ENCODE data around the gene SNAP91.
"Not testable (repeated sequence)": the region's sequence is repeated elsewhere in the genome, so short reads cannot be mapped to it uniquely, and the experiment has no call there.

The SNAP91 gene

GRCh38 chr6:83629908-83630307 is 79.0 kb downstream of the SNAP91 start:
- DNase-seq = not testable (repeated sequence)

DNA sequence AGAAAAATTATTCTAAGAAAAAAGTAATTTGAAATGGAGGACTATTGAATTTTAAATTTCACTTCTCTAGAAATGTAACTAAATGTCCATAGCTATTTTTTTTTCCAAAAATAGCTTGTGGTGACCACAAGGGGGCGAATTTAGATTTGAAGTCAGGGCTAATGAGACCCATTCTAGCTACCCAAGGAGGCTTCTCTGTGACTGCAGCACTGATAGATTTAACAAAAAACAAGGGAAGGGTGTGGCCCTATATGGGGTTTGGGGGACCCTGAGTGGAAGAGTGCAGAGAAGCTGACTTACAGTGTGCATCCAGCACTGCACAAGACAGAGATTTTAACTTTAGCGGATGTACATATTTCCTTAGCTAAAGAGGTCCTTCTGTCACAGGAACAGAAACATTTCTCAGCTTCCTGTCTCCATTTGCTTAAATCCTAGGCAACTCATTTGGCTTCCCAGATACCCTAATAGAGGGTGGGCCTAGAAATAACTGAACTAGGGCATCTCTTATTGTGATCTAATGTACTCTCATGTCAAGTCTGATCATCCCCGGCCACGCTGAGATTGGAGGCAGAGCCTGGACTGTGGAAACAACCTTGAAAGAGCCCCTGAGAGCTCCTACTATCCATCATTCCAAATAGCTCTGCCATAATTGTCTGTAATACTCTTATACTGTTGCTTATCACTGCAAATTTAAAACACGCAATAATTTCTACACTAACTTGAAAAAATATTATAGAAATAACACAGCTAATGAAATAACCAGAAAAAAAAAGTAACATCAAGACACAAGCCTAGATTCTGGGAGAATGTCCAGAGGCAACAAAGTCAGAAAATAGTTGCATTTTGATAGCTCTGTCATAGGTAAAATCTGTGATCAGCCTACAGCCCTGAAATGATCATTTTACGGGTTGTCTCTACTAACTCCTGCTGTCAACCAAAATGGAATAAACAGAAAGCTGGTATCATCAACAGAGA is 93.6 kb downstream of the SNAP91 start:
- peak; percentile 27 for DNase-seq

- no peak for DNase-seq
Measured at GRCh38 chr6:83613378-83613777, 95.5 kb downstream of the SNAP91 start.

DNA sequence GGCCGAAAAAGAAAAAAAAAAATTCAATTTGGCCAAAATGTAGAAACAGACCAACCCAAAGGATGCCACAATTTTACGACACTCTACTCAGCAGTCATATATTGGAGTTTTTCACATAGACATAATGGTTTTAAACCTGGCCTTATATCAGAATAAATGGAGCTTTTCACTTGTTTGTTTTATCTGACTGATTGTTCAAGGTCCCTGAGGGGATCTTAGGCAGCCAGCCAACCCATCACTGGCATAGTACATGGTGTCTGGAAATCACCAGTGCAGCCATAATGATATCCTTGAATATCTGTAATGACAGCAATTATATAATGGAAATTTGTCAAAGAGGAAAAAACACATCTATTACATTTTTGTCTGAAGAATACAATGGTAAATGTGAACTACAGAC is 99.7 kb downstream of the SNAP91 start:
- DNase-seq = no peak

- DNase-seq = no peak
Measured at GRCh38 chr6:83605517-83605916, 103.4 kb downstream of the SNAP91 start.

GRCh38 chr6:83603551-83603950 is 105.3 kb downstream of the SNAP91 start:
- DNase-seq = no peak

DNA sequence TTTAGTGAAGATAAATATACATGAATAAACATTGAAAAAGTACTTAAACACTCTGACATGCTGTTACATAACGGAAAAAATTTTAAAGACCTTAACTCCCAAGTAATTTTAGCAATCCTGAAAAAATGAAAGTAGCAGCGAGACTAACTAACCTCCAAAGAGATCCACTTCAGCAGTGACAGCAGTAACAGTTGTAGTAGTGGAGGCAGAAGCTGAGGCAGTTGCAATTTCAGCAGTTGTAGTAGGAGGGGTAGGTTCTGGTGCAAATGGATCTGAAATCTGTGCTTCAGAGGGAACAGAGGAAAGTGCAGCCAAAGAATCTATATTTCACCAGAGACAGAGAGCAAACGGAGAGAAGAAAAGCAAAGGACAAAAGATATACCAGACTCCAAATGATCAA is 107.8 kb downstream of the SNAP91 start:
- DNase-seq = no peak

DNA sequence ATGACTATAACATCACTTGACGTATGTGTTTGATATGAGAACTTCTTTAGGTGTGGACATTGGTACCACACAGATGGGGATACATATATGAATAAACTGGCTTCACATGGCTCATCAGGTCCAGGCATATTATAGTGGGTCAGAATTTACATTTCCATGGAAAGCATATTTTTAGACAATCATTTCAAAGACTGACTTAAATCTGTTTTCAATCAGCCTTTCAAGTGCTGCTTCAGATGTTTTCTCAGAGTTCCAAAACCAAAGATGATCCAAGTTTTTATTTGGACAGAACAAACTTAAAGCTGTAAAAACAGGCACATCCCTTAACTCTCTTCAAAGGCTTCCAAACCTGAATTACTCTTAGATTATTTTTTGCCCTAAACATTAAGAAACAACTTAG is 108.4 kb downstream of the SNAP91 start:
- no peak for DNase-seq

GRCh38 chr6:83597511-83597910 is 111.4 kb downstream of the SNAP91 start:
- DNase-seq = no peak

DNA sequence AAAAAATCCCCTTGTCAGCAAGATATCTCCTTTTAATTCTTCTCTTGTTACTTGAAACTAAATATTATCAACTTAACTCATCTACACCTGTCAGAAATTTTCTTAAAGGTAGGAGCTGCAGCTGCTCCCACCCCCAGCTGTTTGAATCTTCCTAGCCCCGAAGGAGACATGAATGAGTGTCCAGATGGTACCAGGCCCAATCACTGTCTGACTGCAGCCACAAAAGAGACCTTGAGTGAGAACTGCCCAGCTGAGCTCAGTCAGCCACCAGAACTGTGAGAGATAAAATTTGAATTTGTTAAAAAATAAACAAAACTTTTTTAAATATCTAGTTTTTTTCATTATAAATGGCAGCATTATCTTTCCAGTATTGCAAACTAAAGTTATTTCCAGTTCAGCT is 111.8 kb downstream of the SNAP91 start:
- DNase-seq = no peak

- no peak for DNase-seq
Measured at GRCh38 chr6:83594941-83595340, 114.0 kb downstream of the SNAP91 start.

GRCh38 chr6:83593395-83593785 is 115.5 kb downstream of the SNAP91 start:
- DNase-seq = no peak

DNA sequence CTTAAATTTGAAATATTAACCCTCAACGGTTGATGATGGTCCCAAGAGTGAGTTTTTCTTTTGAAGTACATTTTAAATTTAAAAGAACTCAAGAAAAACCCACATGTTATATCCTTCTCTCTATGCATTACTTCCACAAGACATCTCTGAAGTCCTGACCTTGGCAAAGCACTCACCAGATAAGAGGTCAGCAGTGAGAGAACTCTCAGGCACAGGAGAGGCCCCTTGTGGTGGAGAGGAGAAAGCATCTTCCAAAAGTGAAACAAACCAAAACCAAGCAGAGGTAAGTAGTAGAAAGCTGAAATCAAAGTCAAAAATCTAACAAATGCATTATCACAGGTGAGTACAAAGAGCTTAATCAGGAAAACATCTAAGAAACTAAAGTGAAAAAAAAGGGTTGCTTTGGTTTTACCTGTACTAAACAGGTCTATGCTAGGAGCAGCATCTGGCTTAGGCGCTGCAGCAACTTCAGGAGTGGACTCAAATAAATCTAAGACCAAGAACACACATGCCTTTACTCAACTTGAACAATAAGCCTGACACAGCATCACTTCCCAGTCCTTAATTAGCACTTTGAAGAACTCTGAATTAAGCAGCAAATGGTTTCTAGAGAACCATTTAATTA is 116.0 kb downstream of the SNAP91 start:
- DNase-seq = no peak

DNA sequence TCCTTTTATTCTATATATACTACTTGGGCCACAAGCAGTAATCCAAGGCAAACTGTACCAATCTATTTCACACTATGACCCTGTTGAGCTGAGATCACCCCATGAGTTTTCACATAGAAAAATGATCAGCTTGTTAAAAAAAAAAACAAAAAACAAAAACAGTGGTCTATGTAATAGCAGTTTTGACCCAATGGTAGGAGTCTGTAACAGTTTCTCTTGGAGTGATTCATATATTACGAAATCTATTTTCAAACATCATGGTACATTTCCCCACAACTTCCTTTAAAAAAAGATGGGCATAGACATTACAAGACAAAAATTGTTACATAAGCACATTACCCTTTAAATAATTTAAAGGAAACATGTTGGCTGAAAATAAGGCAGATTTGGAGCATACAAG is 118.5 kb downstream of the SNAP91 start:
- DNase-seq = no peak

GRCh38 chr6:83589076-83589475 is 119.8 kb downstream of the SNAP91 start:
- DNase-seq = no peak

- DNase-seq = no peak
Measured at GRCh38 chr6:83578057-83578456, 130.8 kb downstream of the SNAP91 start.

DNA sequence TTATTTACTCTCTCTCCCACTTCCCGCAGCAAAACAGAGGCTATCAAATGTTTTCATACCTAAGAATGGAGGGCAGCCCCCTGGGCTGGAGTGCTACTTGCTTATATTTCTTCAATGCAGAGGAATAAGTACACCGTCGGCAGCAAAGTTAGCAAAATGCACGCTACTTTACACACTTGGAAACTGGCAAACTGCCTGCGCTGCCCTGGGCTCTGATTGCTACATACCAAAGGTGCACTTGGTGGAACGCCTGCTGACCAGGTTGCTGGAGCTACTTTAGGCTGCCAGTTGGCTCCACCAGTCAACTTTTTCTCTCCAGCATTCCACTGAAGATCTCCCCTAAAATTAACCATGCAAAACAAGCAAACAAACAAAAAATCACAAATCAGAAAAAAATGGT is 134.1 kb downstream of the SNAP91 start:
- DNase-seq = no peak

- DNase-seq = not testable (repeated sequence)
Measured at GRCh38 chr6:83571663-83572185, 137.2 kb downstream of the SNAP91 start.

GRCh38 chr6:83558975-83559374 is 149.9 kb downstream of the SNAP91 start:
- no peak for DNase-seq

GRCh38 chr6:83556871-83557270 is 152.0 kb downstream of the SNAP91 start:
- no peak for DNase-seq

- not testable (repeated sequence) for DNase-seq
Measured at GRCh38 chr6:83551748-83552147, 157.2 kb downstream of the SNAP91 start.

DNA sequence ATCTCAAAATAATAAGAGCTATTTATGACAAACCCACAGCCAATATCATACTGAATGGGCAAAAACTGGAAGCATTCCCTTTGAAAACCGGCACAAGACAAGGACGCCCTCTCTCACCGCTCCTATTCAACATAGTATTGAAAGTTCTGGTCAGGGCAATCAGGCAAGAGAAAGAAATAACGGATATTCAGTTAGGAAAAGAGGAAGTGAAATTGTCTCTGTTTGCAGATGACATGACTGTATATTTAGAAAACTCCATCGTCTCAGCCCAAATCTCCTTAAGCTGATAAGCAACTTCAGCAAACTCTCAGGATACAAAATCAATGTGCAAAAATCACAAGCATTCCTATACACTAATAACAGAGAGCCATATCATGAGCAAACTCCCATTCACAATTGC is 158.4 kb downstream of the SNAP91 start:
- DNase-seq = not testable (repeated sequence)

DNA sequence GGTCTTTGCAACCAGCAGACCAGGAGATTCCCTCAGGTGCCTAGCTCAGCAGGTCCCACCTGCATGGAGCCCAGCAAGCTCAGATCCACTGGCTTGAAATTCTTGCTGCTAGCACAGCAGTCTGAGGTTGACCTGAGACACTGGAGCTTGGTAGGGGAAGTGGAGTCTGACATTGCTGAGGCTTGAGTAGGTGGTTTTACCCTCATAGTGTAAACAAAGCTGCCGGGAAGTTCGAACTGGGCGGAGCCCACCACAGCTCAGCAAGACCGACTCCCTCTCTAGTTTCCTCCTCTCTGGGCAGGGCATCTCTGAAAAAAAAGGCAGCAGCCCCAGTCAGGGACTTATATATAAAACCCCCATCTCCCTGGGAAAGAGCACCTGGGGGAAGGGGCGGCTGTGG is 162.3 kb downstream of the SNAP91 start:
- no peak for DNase-seq

- DNase-seq = no peak
Measured at GRCh38 chr6:83539678-83540077, 169.2 kb downstream of the SNAP91 start.
